GM19397 (cell line): ENCODE data around the gene PTPN14.

Experiments used
- ATAC-seq: cut with Tn5 transposase; IDR thresholded peaks from one replicate; pipeline ENCODE4 v1.9.1; 2021; ENCODE audit warnings: mild to moderate bottlenecking, moderate library complexity; ENCODE audit not compliant: unreplicated experiment

The PTPN14 gene

DNA sequence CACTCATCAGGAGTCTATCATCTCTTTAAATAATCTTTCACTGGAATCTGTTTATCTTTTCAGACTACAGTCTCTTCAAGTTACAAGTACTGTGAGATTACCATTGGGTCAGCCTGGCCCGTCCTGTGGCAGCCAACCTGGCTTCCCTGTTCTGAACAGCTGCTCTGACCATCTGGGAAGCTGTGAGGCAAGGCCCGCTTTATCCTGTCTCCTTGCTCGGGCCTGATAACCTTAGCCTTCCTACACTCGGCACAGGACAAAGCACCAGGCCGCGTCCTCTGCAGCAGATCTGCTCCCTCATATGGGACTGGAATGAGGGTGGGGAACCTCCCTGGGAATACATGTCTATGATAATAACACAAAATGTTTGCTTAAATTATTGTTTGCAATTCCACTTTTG, 113.3 kb downstream of the PTPN14 start:
- ATAC-seq, result no peak

DNA sequence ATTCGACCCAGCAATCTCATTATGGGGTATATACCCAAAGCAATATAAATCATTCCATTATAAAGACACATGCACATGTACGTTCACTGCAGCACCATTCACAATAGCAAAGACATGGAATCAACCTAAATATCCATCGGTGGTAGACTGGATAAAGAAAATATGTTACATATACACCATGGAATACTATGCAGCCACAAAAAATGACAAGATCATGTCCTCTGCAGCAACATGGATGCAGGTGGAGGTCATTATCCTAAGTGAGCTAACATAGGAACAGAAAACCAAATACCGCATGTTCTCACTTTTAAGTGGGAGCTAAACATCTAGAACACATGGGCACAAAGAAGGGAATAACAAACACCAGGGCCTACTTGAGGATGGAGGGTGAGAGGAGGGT, 115.5 kb downstream of the PTPN14 start:
- ATAC-seq, result no peak

DNA sequence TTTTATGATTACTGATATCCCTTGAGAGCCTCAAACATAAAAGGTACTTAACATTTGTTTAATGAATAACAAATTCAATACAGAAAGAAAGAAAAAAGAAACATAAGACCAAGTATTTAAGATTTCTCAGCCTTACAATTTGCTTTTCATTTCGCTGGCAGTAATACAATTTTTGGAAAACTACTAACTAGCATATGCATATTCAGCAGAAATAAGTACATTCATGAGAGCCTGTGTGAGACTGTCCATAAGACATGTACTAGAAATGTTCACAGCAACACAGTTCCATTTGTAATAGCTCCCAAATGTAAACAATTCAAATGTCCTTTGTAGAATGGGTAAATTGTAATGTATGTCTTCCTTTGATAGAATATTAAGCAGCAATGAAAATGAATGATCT, 119.2 kb downstream of the PTPN14 start:
- ATAC-seq, result no peak

DNA sequence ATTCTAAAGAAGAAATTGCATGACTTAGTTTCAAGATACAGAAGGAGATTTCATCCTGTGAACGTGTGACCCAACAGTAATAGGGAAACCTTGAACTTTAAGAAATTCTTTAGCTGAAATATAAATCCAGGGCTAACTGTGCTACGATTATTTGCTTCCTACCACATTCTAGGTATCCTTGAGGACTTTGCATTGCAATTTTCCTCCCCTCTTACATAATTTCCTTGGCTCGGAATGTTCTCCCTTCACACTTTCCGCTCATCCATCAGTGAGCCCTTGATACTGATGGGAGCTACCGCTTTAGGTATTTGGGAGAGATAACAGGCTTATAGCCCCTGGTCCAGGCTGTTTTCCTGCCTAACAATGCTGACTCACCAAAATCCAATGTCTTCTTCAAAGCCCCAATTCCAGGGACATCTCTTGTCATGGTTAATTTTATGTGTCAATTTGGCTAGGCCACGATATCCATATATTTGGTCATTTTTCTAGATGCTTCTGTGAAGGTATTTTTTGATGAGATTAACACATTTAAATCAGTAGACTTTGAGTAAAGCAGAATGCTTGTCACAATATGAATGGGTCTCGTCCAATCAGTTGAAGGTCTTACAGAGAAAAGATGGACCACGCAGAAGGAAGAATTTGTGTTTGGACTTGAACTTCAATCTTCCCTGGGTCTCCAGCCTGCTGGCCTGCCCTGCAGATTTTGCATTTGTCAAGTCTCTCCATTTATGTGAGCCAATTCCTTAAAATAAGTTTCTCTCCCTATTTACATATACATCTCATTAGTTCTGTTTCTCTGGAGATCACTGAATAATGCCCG, 121.2 kb downstream of the PTPN14 start:
- ATAC-seq, result no peak

DNA sequence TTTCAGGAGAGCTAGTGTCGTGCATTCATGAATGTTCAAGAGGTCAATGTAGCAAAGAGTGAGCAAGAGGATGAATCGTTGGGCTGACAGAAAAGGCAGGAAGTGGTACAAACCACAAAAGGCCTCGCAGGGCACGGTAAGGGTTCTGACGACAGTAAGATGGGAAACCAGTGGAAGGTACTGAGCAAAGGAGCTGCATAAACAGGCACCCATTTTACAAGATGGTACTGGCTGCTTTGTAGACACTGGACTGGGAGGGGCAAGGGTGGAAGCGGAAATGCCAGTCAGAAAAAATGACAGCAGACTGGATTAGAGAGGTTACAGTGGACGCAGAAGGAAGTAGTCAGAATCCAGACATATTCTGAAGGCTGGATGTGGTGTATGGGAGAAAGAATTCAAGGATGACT, 123.5 kb downstream of the PTPN14 start:
- peak; percentile 94 for ATAC-seq

DNA sequence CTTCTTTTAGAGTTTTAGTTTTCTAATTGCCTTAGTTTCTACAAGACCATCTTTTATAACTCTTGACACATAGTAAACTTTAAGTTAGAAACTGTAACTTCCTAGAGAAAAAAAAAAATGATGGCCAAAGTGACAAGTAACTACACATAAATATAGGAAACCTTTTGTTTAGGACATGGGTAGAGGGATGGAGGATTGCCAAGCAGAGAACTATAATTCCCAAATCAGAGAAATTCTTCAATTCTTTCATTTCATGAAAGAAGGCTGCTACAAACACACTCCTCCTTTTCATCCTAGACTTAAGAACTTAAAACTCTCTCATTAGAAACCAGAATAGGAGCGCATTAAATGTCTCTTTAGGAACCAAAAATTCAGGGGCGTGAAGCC, 125.0 kb downstream of the PTPN14 start:
- ATAC-seq, result no peak

DNA sequence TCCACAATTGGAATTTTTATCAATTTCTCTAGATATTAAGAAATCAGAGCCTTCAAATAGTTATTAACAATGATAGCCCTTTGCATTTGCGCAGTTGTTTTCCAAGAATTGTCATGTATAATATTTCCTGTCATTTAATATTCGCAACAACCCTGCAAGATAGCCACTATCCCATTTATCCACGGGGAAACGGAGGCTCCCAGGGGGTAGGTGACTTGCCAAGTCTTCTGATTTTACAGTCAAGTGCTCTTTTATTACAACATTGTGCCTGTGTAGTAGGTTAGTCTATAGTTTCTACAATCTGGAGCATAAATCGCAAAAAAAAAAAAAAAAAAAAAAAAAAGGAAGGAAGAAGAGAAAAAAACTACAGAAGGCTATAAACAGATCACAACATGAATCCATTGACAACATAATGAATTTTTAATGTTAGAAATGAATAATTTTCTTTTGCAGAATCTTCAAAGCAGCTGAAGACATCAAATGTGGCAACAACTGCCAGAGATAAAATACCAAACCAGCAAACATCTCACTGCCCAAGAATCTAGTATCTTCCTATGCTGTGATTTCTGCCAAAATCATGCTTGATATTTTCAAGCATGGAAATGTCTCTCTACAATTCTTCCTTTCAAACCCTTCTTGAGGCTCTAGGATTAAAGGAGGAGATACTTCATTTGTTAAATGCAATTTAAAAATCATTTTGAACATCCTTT, 125.5 kb downstream of the PTPN14 start:
- ATAC-seq, result no peak

DNA sequence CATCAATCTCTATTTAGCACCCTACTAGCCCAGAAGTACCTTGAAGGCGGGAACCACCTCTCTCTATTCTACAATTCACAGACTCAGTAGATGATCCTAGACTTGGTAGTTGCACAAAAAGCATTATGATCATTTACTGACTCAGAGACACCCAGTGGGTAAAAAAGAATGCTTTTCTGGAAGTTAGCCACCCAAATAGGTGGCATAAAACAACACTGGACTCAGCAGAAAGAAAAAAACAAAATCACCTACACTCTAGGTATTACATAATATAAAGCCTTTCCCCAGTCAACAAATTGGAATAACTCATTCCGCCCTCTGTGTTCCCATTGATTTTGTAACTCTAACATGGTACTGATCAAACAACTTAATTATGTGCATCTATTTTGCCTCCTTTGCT, 126.3 kb downstream of the PTPN14 start:
- no peak for ATAC-seq

DNA sequence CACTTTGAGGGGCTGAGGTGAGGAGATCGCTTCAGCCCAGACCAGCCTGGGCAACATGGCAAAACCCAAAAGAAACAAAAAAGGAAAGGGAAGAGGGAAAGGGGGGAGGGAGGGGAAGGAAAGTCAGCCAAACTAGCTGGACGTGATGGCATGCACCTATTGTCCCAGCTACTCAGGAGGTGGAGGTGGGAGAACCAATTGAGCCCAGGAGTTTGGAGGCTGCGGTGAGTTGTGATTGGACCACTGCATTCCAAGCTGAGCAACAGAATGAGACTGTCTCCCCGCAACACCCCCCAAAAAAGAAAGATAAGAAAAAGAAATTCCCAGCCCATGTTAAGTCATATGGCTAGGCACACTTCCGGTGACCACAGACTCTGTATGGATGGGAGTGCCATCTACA, 128.4 kb downstream of the PTPN14 start:
- ATAC-seq, result no peak

DNA sequence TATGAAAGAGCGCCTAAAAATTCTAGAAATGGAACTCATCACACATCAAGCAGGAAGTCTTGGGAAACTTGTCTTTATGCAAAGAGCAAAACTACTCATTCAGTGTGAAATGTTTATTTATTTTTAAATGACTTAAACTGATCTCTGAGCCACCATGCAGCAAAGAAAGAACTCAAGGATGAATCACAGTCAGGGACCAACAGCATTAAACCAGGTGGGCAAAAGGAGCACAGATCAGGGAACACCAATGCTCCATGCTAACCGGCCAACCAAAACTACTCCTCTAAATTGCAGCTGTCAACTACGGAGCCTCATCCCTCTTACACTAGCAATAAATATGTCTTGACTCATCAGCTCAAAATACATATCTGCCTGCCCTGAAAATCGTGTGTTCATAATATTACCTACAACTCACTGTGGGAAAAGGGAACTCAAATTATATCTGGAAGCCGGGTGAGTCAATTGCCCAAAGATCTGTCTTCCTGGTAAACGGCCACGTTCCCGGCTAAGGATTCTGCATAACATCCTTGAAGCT, 129.2 kb downstream of the PTPN14 start:
- no peak for ATAC-seq

DNA sequence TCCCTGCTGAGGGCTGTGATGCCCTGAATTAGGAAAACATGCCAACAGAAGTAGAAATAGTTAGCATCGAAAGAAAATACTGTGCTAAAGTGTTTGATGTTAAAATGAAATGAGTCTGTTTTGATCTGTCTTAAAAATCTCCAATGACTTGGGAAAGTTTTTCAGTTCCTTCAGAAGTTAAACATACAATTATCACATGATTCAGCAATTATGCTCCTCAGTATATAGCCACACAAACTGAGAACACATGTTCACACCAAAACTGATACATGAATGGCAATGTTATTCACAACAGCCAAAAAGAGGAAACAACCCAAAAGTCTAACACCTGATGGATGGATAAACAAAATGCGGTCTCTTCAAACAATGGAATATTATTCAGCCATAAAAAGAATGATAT, 130.6 kb downstream of the PTPN14 start:
- no peak for ATAC-seq

DNA sequence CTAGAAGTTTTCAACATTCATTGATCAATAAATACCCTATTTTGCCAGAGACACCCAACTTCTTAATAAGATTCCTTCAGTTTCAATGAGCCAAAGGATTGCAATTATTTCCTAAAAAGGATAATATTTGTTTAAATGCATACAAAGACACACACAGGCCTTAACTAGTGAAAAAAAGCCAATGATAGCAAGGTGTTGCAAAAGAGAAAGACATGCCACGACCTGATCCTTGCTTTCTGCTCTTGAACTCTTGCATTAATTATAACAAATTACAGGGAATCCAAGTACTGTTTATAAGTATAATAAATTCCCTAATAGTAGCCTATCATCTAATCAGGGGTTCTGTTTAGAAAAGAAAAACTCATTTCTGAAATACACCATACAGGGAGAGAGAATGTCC, 131.1 kb downstream of the PTPN14 start:
- ATAC-seq, result no peak

DNA sequence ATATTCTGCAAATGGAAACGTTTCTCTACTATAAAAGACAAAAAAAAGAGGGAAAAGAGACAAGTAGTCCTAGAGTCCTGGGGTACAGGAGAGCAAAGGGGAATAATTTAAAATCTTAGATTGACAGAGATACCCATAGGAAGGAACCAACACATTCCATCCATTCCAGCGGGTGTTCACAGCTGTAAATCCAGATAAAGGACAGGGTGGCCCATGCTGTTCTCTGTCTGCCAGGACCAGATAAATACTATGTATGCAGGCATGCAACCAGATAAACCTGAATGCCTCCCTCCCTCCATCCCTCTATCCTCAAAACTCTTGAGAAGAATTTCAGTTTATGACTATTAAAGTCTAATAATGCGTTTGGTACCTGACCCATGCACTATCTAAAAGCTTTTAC, 131.8 kb downstream of the PTPN14 start:
- no peak for ATAC-seq

DNA sequence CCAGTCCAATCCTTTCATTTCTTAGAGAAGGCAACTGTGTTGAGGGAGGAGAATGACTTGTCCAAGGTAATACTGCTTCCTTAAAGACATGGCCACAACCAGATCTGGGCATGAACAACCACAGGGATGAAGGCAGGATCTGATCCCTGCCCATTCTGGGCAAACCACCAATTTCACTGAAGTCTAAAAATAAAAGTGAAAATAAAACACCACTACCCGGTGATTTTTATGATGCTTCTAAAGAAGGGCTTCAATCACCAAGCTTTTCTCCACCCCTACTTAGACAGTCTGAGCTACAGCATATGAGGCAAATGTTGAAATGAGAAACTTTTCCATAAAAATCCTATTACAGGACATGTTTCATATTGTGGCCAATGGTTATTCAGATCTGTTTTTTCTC, 133.0 kb downstream of the PTPN14 start:
- no peak for ATAC-seq

DNA sequence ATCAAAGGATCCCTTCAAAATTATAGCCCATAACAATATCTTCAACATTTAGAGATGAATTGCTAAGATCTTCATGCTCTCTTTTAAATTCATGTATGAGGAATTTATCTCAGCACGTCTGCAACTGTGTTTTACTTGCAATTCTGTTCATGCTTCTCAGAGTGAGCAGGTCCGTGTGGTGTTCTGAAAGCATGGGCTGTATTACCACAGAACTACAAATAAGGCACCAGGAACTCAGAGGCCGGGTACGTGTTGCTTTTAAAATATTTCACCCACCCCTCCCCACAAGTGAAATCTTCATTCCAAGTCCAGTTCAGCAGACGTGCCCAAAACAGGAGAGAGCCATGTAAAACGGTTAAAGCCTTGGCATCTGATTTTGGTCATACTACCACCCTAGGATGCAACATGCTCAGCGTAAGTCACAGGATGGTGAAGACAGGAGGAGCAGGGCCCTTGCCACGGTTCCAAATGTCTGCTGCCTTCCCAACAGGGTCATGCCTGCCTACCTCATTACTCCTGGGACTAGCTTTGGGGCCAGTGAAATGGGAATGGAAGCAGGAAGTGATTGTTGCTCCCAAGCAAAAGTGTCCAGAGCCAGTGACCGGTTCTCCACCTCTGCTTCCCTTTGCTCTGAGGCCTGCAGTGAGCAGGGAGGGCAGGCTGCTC, 133.7 kb downstream of the PTPN14 start:
- ATAC-seq, result no peak

DNA sequence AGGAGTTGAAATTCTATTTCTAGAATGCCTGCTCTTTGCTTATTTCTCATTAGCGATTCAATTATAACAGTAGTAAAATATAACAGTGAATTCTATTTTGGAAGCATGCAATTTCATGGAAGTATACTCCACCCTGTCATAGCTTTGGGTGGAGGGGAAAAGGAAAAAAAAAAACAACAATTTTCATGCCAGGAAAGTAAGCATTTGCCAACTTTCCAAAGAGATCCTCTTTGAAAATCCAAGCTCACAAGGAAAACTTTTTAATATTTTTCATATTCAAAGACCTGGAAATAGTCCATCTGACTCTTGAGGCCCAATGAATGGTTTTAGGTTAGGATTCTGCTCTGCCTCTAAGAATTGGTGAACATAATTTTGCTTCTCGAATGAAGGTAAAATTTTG, 134.5 kb downstream of the PTPN14 start:
- no peak for ATAC-seq

DNA sequence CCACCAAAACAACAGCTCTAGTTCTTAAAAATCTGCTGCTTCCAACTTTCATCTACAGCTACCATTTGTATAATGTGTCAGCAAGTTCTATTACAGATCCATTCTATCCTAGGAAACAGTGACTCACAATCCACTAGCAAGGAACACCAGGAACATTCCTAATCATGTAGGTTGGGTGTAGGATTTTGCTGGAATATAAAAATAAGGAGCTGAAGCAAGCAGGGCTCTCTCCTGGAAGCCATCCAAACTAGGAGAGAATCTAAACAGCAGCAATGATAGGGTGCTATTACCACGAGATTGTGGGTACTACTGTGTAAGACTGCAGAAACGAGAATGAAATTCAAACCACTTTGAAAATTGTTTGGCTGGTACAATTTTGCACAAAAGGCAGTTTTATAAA, 135.0 kb downstream of the PTPN14 start:
- no peak for ATAC-seq

DNA sequence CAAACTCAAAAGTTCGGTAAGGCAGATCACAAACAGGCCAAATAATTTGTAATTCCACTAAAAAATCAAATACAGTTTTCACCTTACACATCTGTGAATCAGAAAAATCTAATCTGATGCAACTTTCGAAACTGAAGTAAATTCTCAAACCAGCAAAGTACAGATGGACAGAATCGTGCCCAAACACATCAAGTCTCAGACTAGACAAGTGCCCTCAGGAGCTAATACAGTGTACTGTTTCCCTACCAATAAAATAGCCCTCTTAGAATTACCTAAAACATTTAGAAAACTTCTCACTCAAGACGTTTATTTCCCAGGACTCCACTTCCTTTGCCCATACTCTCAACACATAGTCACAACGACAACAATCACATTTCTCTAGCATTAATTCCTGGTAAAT, 136.3 kb downstream of the PTPN14 start:
- ATAC-seq, result no peak

DNA sequence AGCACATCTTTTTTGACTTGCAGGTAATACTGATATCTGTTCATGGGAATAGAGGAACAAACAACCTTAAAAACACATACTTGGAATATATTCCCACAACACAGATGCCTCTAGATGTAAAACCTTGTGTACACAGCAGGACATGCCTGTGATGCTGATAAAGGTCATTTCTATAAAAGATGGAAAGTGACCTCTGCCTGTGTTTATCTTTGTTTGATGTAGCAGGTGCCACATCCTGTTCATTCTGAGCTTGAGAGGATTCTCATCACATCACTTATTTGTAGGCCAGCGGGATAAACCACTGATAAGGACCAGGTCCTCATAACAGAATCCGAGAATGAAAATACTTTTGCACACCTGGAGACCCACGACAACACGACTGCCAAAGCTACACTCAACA, 136.7 kb downstream of the PTPN14 start:
- no peak for ATAC-seq

DNA sequence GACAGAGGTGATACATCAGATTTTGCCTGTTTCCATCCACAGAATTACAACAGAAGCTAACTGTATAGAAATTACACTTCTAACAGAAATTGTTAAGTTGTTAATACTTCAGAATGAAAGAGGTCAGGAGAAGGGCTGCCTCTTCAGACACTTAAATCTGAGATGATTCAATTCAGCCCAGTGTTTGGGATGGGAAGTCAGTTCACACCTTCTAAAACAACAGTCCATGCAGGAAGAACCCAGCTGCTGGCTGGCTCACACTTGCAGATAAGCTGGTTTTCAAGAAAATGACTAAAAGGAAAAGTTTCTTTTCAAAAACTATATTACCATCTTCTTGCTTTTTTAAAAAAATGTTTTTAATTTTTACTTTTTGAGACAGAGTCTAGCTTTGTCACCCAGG, 138.1 kb downstream of the PTPN14 start:
- ATAC-seq, result no peak

DNA sequence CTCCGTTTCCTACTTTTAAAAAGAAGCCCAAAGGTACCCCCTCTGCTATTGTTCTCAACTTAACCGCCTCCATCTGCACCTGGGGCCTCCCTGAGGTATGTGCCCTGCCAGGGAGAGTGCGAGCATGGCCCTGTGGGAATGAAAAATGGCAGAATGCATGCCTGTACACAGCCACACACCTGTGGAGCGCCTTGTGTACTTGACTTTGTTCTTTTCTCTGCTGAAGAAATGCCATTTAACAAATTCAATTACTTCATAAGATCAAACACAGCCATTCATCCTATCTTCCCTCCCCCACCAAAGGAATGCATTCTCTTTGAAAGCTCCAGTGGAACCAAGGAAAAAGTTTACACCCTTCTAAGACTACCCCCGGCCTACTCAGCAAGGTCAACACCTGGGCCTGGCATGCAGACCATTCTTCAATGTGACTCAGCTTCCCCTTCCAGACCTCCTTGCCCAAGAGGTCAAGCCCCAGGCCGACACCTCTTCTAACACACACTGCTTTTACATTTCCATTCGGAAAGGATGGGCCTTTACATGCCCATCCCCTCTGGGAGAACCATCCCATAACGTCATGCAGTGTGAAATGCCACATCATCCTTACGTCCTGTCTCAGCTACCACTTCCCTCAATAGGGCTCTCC, 146.7 kb downstream of the PTPN14 start:
- peak; percentile 30 for ATAC-seq
